Spleen (tissue), 11 donors: ENCODE data around the gene SLC12A3. TPM values are rescaled to one million over a fixed set of nuclear protein-coding genes. Genes with fewer than 3 reads are reported as not detected.
"Not testable (repeated sequence)": the region's sequence is repeated elsewhere in the genome, so short reads cannot be mapped to it uniquely, and the experiment has no call there.

Source experiments
- DNase-seq: peaks from one replicate; pipeline ENCODE4 v3.0.0-alpha.2; 2020
- H3K27ac ChIP-seq, 8 donors: fragments of 200-600 bp; sonication (generic) in 7 of 8; 1 replicate in 4 of 8; 2 replicates in 4 of 8; pipeline versions ENCODE4 v1.5.0 to v1.8.0; 2016 to 2021; ENCODE audit warnings: inconsistent platforms in 4 of 8, mild to moderate bottlenecking in 4 of 8, moderate library complexity in 1 of 8
- H3K27me3 ChIP-seq, 7 donors: fragments of 200-600 bp; sonication (generic) in 6 of 7; replicated peaks in 1 of 7; 1 replicate in 4 of 7; 2 replicates in 3 of 7; pipeline versions ENCODE4 v1.5.0 to v1.8.0; 2016 to 2021; ENCODE audit warnings: inconsistent platforms in 3 of 7, mild to moderate bottlenecking in 1 of 7
- H3K36me3 ChIP-seq, 6 donors: fragments of 200-600 bp; sonication (generic) in 5 of 6; 1 replicate in 4 of 6; 2 replicates in 2 of 6; pipeline versions ENCODE4 v1.5.0 to v1.8.0; 2016 to 2021; ENCODE audit warnings: inconsistent platforms in 2 of 6
- H3K4me1 ChIP-seq, 6 donors: fragments of 200-600 bp; sonication (generic) in 5 of 6; 1 replicate in 3 of 6; 2 replicates in 3 of 6; pipeline versions ENCODE4 v1.5.0 to v1.8.0; 2016 to 2021; ENCODE audit warnings: inconsistent platforms in 3 of 6
- H3K4me3 ChIP-seq, 8 donors: fragments of 200-600 bp; sonication (generic) in 7 of 8; 1 replicate in 4 of 8; 2 replicates in 4 of 8; pipeline versions ENCODE4 v1.5.0 to v1.8.0; 2016 to 2021; ENCODE audit warnings: inconsistent platforms in 4 of 8, mild to moderate bottlenecking in 4 of 8, moderate library complexity in 2 of 8
- H3K9me3 ChIP-seq, 8 donors: fragments of 200-600 bp; sonication (generic) in 7 of 8; 1 replicate in 4 of 8; 2 replicates in 4 of 8; pipeline versions ENCODE4 v1.5.0 to v1.8.0; 2016 to 2021; ENCODE audit warnings: inconsistent platforms in 4 of 8
- POLR2A ChIP-seq, 3 donors: fragments of 450-650 bp; IDR thresholded peaks; one replicate each; pipeline ENCODE4 v1.5.1; 2017; ENCODE audit warnings: antibody characterized with exemption in 3 of 3, mild to moderate bottlenecking in 1 of 3
- POLR2AphosphoS5 ChIP-seq, 3 donors: sonication (generic); formaldehyde crosslinking; IDR thresholded peaks; one replicate each; pipeline ENCODE4 v1.5.1; 2017; ENCODE audit warnings: antibody characterized with exemption in 3 of 3
- WGBS, 5 donors: extraction: QIAGEN DNeasy Blood & Tissue Kit in 3 of 5; methylation state at CpG; one replicate each; pipeline versions ENCODE4 v1.1.5 to v1.1.7; 2013 to 2018; 5-methylcytosine and 5-hydroxymethylcytosine counted together
- intact Hi-C: fragments of 100-400 bp; cut with DNase I; formaldehyde crosslinking; loops from one replicate; pipeline ENCODE4 v1.15.0; 2023; ENCODE audit warnings: low total_unique reads
- polyA plus RNA-seq, 3 donors: library from polyadenylated mRNA; stranded (reverse); fragments of 200-250 nt; gene quantifications; one replicate each; pipeline ENCODE4 v1.2.1, GENCODE V29; 2013
- total RNA-seq, 7 donors: library from RNA; depleted of rRNA in 3 of 7; stranded (reverse); fragments of >200 nt in 3 of 7; fragmentation: NEBNext Ultra II Directional in 4 of 7; extraction: Animal tissue kit (Norgen Biotek cat#: 25700) in 4 of 7; gene quantifications; one replicate each; pipeline versions ENCODE4 v1.1.0 to v1.2.1, GENCODE V29; 2016 to 2021
- TF ChIP-seq, protein P1 (sequence below), 11 experiments: fragments of 200-600 bp in 7 of 11; fragments of 450-650 bp in 4 of 11; sonication (generic) in 4 of 11; IDR thresholded peaks in 8 of 11; conservative IDR thresholded peaks in 3 of 11; 1 replicate in 7 of 11; 2 replicates in 4 of 11; pipeline versions ENCODE4 v1.4.0 to v1.8.0; 2016 to 2021; ENCODE audit warnings: antibody characterized with exemption in 11 of 11, inconsistent platforms in 4 of 11, mild to moderate bottlenecking in 1 of 11
- donor health status: healthy with polysubstance abuse.
- donor health status: DM: no; HTN: no; CAD: no; lungs with moderate emphysema.
- donor health status: DM: no; HTN: no; CAD: no.
- donor health status: Bipolar disorder and iron deficiency.
- donor health status: healthy.
- donor health status: DM: no; HTN: no; CAD: no.
- donor health status: DM: yes; HTN: yes; CAD: no.

The SLC12A3 gene
- total and polyA plus RNA-seq, 10 donors: 0.42 to 2.6 (median 1.1) TPM

DNA sequence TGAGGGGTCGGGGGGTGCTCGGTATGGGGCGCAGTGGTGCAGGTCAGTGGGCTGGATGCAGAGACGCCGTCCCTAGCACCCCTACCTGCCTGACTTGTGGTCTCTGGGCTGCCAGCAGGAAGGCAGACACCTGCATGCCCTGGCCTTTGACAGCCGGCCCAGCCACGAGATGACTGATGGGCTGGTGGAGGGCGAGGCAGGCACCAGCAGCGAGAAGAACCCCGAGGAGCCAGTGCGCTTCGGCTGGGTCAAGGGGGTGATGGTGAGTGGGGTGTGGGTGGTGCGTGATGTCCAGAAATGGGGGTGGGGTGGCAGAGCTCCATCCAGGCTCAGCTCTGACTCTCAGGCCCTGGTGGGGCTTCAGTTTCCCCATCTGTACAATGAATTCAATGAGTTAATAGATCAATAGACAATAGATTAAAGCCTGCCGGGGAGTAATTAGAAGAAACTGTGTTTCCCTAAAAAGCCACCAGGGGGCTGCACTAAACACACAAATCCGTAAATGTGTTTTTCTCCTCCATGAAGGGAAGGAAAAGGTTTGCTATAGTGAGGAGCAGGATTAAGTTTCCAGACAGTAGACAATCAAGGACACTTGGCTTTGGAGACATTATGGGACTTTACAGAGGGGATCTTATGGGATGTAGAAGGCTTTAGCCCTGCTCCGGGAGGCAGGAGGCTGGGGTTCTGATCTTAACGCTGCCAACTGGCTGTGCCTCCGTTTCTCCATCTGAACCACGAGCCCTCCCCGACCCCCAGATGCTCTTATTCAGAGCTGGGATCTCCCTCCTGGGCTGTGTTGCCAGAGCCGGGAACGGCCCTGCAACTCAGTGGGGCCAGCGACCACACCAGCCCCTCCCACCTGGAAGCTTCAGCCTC, 2.2 kb downstream of the SLC12A3 start:
- whole genome bisulfite sequencing, 5 donors: 57 to 71% (median 62%) methylated on average over 21 to 23 of the region's 23 CpGs
- no peak overlapping the region for H3K4me3 ChIP-seq
- no peaks in the 10 kb centered on the region for H3K9me3 ChIP-seq
- H3K27me3 ChIP-seq: no peaks in the 10 kb centered on the region
- no peaks in the 10 kb centered on the region for H3K36me3 ChIP-seq
- intact Hi-C loops: no loop called here
- TF ChIP-seq POLR2AphosphoS5 (IDR thresholded peaks at IDR 0.05) (no peak), POLR2A (IDR thresholded peaks at IDR 0.05) (no peak)
- TF ChIP-seq, protein P1, sequence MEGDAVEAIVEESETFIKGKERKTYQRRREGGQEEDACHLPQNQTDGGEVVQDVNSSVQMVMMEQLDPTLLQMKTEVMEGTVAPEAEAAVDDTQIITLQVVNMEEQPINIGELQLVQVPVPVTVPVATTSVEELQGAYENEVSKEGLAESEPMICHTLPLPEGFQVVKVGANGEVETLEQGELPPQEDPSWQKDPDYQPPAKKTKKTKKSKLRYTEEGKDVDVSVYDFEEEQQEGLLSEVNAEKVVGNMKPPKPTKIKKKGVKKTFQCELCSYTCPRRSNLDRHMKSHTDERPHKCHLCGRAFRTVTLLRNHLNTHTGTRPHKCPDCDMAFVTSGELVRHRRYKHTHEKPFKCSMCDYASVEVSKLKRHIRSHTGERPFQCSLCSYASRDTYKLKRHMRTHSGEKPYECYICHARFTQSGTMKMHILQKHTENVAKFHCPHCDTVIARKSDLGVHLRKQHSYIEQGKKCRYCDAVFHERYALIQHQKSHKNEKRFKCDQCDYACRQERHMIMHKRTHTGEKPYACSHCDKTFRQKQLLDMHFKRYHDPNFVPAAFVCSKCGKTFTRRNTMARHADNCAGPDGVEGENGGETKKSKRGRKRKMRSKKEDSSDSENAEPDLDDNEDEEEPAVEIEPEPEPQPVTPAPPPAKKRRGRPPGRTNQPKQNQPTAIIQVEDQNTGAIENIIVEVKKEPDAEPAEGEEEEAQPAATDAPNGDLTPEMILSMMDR (IDR thresholded peaks at IDR 0.05 in 8 of 11, conservative IDR thresholded peaks at IDR 0.05 in 3 of 11): peak; percentile 51 to 85 (median 80)
- H3K27ac ChIP-seq: peak overlapping the region in 2 of 8 donors; percentile 10 to 21
- no peak for DNase-seq
- peaks cover 6 to 55% (median 36%) of the 10 kb centered on the region in 6 donors for H3K4me1 ChIP-seq

DNA sequence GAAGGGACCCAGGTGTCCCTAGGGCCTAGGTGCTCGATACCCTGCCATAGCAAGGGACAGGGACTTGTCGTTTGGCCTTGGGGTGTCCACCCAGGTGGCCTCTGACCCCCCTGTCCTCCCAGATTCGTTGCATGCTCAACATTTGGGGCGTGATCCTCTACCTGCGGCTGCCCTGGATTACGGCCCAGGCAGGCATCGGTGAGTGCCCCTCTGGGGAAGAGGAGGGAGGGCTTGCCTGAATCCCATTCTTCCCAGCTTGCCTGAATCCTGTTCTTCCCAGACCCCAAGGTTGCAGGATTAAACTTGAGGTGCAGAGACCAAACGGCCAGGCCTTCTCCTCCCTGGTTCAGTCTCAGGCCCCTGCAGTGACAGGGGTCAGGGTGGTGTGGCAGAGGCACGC, 3.2 kb downstream of the SLC12A3 start:
- no peaks in the 10 kb centered on the region for H3K9me3 ChIP-seq
- H3K4me1 ChIP-seq: peaks cover 6 to 55% (median 29%) of the 10 kb centered on the region in 6 donors
- no peak overlapping the region for H3K4me3 ChIP-seq
- intact Hi-C loops: no loop called here
- 91 to 95% (median 92%) methylated on average over 4 to 9 of the region's 9 CpGs for WGBS, 5 donors
- H3K36me3 ChIP-seq: no peaks in the 10 kb centered on the region
- no peaks in the 10 kb centered on the region for H3K27me3 ChIP-seq
- H3K27ac ChIP-seq: no peak overlapping the region
- DNase-seq: no peak
- TF ChIP-seq POLR2AphosphoS5 (IDR thresholded peaks at IDR 0.05) (no peak), POLR2A (IDR thresholded peaks at IDR 0.05) (no peak)
- TF ChIP-seq, protein P1 (IDR thresholded peaks at IDR 0.05 in 8 of 11, conservative IDR thresholded peaks at IDR 0.05 in 3 of 11): no peak

DNA sequence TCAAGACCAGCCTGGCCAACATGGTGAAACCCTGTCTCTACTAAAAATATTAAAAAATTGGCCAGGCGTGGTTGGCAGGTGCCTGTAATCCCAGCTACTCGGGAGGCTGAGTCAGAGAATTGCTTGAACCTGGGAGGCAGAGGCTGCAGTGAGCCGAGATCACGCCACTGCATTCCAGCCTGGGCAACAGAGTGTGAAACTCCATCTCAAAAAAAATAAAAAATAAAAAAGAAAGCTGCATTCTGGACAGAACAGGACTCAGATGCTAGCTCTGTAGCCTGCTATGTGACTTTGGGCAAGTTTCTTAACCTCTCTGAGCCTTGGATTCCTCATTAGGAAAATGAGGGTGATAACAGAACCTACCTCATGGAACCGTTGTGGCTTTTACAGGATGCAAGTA, 3.8 kb downstream of the SLC12A3 start:
- H3K27me3 ChIP-seq, H3K36me3 ChIP-seq, intact Hi-C loops, H3K9me3 ChIP-seq, H3K27ac ChIP-seq, DNase-seq, H3K4me3 ChIP-seq: not testable (repeated sequence)
- peaks cover 6 to 52% (median 27%) of the 10 kb centered on the region in 6 donors for H3K4me1 ChIP-seq
- 86 to 91% (median 87%) methylated on average over 5 of the region's 5 CpGs for WGBS, 5 donors

DNA sequence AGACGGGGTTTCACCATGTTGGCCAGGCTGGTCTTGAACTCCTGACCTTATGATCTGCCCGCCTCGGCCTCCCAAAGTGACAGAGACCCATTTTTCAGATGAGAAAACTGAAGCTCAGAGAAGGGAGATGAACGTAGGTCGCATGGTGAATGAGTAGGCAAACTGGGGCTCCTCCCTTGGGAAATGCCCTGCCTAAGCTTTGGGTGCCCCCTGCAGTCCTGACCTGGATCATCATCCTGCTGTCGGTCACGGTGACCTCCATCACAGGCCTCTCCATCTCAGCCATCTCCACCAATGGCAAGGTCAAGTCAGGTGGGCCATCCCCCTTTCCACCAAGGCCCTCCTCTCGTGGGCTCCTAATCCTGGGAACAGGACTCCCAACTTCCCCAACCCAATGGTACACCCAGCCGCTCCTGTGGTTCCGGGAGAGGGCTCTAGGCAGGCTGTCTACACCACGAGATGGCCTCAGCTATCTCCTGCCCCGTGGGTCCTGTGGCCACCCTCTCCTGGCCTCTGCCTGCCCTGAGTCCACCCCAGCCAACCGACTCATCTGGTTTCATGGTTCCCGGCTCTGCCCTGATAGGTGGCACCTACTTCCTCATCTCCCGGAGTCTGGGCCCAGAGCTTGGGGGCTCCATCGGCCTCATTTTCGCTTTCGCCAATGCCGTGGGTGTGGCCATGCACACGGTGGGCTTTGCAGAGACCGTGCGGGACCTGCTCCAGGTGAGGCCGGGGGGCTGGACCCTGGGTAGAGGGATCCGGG, 4.7 kb downstream of the SLC12A3 start:
- H3K4me3 ChIP-seq: peak overlapping the region in 1 of 8 donors; percentile 39
- WGBS, 5 donors: 68 to 76% (median 72%) methylated on average over 22 to 24 of the region's 24 CpGs
- intact Hi-C loops: loop anchor here (5.0 kb wide), 1 partner anchor 63 kb away; the partner anchor contains the start of gene HERPUD1
- no peak for DNase-seq
- H3K4me1 ChIP-seq: peaks cover 6 to 52% (median 27%) of the 10 kb centered on the region in 6 donors
- H3K36me3 ChIP-seq: no peaks in the 10 kb centered on the region
- H3K27me3 ChIP-seq: no peaks in the 10 kb centered on the region
- no peaks in the 10 kb centered on the region for H3K9me3 ChIP-seq
- TF ChIP-seq, protein P1 (IDR thresholded peaks at IDR 0.05 in 8 of 11, conservative IDR thresholded peaks at IDR 0.05 in 3 of 11): peak in 6 of 11 experiments; percentile 2 to 32 (median 18)
- TF ChIP-seq POLR2AphosphoS5 (IDR thresholded peaks at IDR 0.05) (no peak), POLR2A (IDR thresholded peaks at IDR 0.05) (no peak)
- H3K27ac ChIP-seq: peak overlapping the region in 3 of 8 donors; percentile 26 to 64 (median 51)
